Measurements from ENCODE around the gene NCKAP5.
A peak's percentile ranks its signal among the peaks of the same experiment; 100 is the strongest.

Gene NCKAP5

GRCh38 chr2:132623096-132623839 is 945.0 kb downstream of the NCKAP5 start:
- DNase-seq (ENCODE audit: low read depth) = peak; percentile 76
- H3K4me3 ChIP-seq (ENCODE audit: control insufficient read depth, low read depth, low read length) = no peak overlapping the region
- no peak for TF ChIP-seq CTCF (IDR thresholded peaks at IDR 0.05; ENCODE audit: control insufficient read depth, insufficient read depth, low read depth, low read length, missing control alignments)
